K562 (cell line): ENCODE data around the gene PTGES3. TPM values are rescaled to one million over a fixed set of nuclear protein-coding genes. Genes with fewer than 3 reads are reported as not detected.
A peak's percentile ranks its signal among the peaks of the same experiment; 100 is the strongest.

Experiments
- CBX3 ChIP-seq, 2 experiments: IDR thresholded peaks; 1 replicate in 1 of 2; 2 replicates in 1 of 2; pipeline ENCODE4 v1.6.1; 2012; ENCODE audit warnings: inconsistent platforms in 2 of 2, low read length in 2 of 2, borderline replicate concordance in 1 of 2, control low read depth in 1 of 2
- E2F3 ChIP-seq: fragments of 250-450 bp; sonication (Bioruptor Pico); IDR thresholded peaks from 2 replicates; pipeline ENCODE4 v1.4.0; 2020; ENCODE audit warnings: mild to moderate bottlenecking
- ELF1 ChIP-seq: fragments of 200-800 bp; sonication (Bioruptor generic); IDR thresholded peaks from 2 replicates; pipeline ENCODE4 v1.6.1; 2016; ENCODE audit warnings: missing genetic modification characterization, missing compliant biosample characterization
- FOXK2 ChIP-seq, 2 experiments: fragments of 450-650 bp; IDR thresholded peaks in 1 of 2; conservative IDR thresholded peaks in 1 of 2; 2 replicates each; pipeline ENCODE4 v1.6.1; 2016; ENCODE audit warnings: low read depth in 2 of 2, mild to moderate bottlenecking in 1 of 2
- HNRNPUL1 ChIP-seq: fragments of 200-400 bp; formaldehyde crosslinking; IDR thresholded peaks from 2 replicates; pipeline ENCODE4 v1.6.1; 2017; ENCODE audit warnings: low read length
- IFI16 ChIP-seq: fragments of 250-450 bp; sonication (Bioruptor Pico); IDR thresholded peaks from 2 replicates; pipeline ENCODE4 v2.1.2; 2022; ENCODE audit warnings: mild to moderate bottlenecking, inconsistent platforms
- ILF3 ChIP-seq: fragments of 450-650 bp; IDR thresholded peaks from 2 replicates; pipeline ENCODE4 v1.6.1; 2018; ENCODE audit warnings: antibody characterized with exemption, mild to moderate bottlenecking, moderate library complexity, borderline replicate concordance
- MAFG ChIP-seq: fragments of 450-650 bp; conservative IDR thresholded peaks from 2 replicates; pipeline ENCODE4 v1.6.1; 2016; ENCODE audit warnings: missing genetic modification characterization, missing compliant biosample characterization
- NR2C1 ChIP-seq, 2 experiments: fragments of 450-650 bp; IDR thresholded peaks; 2 replicates each; pipeline ENCODE4 v1.6.1; 2017; ENCODE audit warnings: mild to moderate bottlenecking in 2 of 2, antibody characterized with exemption in 1 of 2, inconsistent platforms in 1 of 2, missing compliant biosample characterization in 1 of 2, missing genetic modification characterization in 1 of 2
- SIN3B ChIP-seq: fragments of 450-650 bp; IDR thresholded peaks from 2 replicates; pipeline ENCODE4 v1.6.1; 2017; ENCODE audit warnings: low read depth, mild to moderate bottlenecking, moderate library complexity
- SMAD4 ChIP-seq: fragments of 250-450 bp; sonication (Bioruptor Pico); conservative IDR thresholded peaks from 2 replicates; pipeline ENCODE4 v1.8.0; 2021; ENCODE audit warnings: inconsistent platforms, mild to moderate bottlenecking, moderate library complexity
- SREBF1 ChIP-seq: fragments of 150-350 bp; IDR thresholded peaks from 2 replicates; pipeline ENCODE4 v1.6.1; 2014; ENCODE audit warnings: antibody characterized with exemption, low read depth, low read length, borderline replicate concordance
- ZNF282 ChIP-seq: sonication (generic); formaldehyde crosslinking; IDR thresholded peaks from 2 replicates; pipeline ENCODE4 v1.8.1; 2023; ENCODE audit warnings: missing genetic modification reagents
- ZNF695 ChIP-seq: fragments of 450-650 bp; formaldehyde crosslinking; IDR thresholded peaks from 2 replicates; pipeline ENCODE4 v1.4.0; 2020; ENCODE audit warnings: mild to moderate bottlenecking, moderate library complexity
- polyA plus RNA-seq, 8 experiments: library from polyadenylated mRNA; depleted of rRNA in 4 of 8; stranded (reverse) in 5 of 8; unstranded in 3 of 8; fragments of >200 nt; fragmentation: Nextera tagmentation in 2 of 8; fragmentation: Illumina TruSeq in 1 of 8; extraction: Ambion mirVana in 2 of 8; extraction: Trizol in 1 of 8; gene quantifications; 2 replicates each; pipeline versions ENCODE4 v1.2.1 to v1.2.3, GENCODE V29; 2011 to 2014; ENCODE audit warnings: inconsistent platforms in 1 of 8, missing spikeins in 1 of 8
- total RNA-seq, 7 experiments: library from RNA; depleted of rRNA in 6 of 7; stranded (reverse); fragments of >200 nt in 6 of 7; fragmentation: Illumina TruSeq in 2 of 7; extraction: Trizol in 2 of 7; gene quantifications; 2 replicates each; pipeline versions ENCODE4 v1.2.1 to v1.2.3, GENCODE V29; 2011 to 2021; ENCODE audit warnings: low replicate concordance in 1 of 7
- TF ChIP-seq, protein P1 (sequence below): sonication (generic); formaldehyde crosslinking; IDR thresholded peaks from 2 replicates; pipeline ENCODE4 v1.8.1; 2023; ENCODE audit warnings: mild to moderate bottlenecking, missing genetic modification reagents, moderate library complexity
- TF ChIP-seq, protein P2 (sequence below): fragments of 450-650 bp; IDR thresholded peaks from 2 replicates; pipeline ENCODE4 v1.6.1; 2014; ENCODE audit warnings: low read depth, mild to moderate bottlenecking, moderate library complexity, borderline replicate concordance
- TF ChIP-seq, protein P3 (sequence below): fragments of 250-450 bp; sonication (Bioruptor Pico); IDR thresholded peaks from 2 replicates; pipeline ENCODE4 v1.8.0; 2022; ENCODE audit warnings: moderate library complexity, mild to moderate bottlenecking, inconsistent platforms
- TF ChIP-seq, protein P4 (sequence below): fragments of 250-450 bp; sonication (Bioruptor Pico); IDR thresholded peaks from 2 replicates; pipeline ENCODE4 v1.5.0; 2022; ENCODE audit warnings: mild to moderate bottlenecking
- TF ChIP-seq, protein P5 (sequence below): fragments of 250-450 bp; sonication (Bioruptor Pico); IDR thresholded peaks from 2 replicates; pipeline ENCODE4 v1.4.0; 2020; ENCODE audit warnings: mild to moderate bottlenecking

The PTGES3 gene
- total and polyA plus RNA-seq, 9 of the 15 experiments (the other 6 are each of a cell fraction or from before 2014, with no cell fraction given) = 163 to 501 (median 213) TPM

DNA sequence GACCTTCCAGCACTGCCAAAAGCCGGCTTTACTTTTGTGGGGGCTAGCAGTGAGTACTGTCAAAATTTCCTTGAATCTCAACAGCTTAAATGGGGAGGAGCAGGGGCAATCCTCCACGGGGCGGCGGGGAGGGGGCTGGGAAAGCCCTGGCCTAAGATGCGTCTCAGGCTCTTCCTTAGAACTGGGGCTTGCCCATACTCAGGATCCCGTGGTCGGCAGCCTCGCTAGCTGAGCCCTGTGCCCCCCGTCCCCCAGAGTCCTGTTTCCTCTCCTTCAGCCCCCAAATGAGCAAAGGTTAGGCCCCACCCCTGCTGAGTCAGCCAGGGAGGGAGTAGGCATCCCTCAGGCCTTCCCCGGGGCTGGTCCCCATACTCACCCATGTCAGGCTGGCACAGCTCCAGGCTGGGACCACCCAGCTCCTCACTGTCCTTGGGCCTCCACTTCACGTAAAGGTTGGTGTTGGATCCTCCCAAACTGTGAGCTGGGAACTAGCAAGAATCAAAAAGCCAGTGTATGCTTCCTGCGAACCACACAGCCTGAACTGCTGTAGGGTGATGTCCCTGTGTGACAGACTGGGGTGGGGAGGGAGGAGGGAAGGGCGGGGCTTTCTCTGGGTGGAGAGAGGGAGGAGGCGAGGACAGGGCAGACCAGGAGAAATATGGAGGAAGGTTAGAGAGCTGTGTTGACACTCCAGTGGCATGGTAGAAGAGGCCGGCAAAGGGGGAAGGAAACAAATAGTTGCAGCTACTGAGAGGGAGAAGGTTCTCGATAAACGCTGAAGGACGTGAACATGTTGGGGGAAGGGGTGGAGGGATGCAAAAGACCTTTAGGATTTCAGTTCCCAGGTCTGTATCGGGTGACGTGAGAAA, 52.0 kb downstream of the PTGES3 start (continued):
- TF ChIP-seq SREBF1 (0 out of 2 replicates have a peak, but pooled peaks have one; percentile 2), NR2C1 (IDR thresholded peaks at IDR 0.05) (no peak), NR2C1 (tag; IDR thresholded peaks at IDR 0.05) (no peak), ZNF695 (no peak), IFI16 (CRISPR knock-in tag) (no peak), ZNF282 (CRISPR knock-in tag) (no peak), HNRNPUL1 (no peak), ELF1 (tag) (0 out of 2 replicates have a peak, but pooled peaks have one; percentile 39), FOXK2 (conservative IDR thresholded peaks at IDR 0.05 in 1 of 2, IDR thresholded peaks at IDR 0.05 in 1 of 2; ENCODE audit: low read depth in 2 of 2) (peak; percentile 76 to 89), SIN3B (no peak), MAFG (tag) (peak; percentile 67), SMAD4 (no peak), E2F3 (CRISPR knock-in tag) (no peak), ILF3 (no peak), CBX3 (IDR thresholded peaks at IDR 0.05; ENCODE audit: borderline replicate concordance in 1 of 2, low read length in 2 of 2) (no peak; a peak in 1 of 3 replicates)
- TF ChIP-seq, protein P1, sequence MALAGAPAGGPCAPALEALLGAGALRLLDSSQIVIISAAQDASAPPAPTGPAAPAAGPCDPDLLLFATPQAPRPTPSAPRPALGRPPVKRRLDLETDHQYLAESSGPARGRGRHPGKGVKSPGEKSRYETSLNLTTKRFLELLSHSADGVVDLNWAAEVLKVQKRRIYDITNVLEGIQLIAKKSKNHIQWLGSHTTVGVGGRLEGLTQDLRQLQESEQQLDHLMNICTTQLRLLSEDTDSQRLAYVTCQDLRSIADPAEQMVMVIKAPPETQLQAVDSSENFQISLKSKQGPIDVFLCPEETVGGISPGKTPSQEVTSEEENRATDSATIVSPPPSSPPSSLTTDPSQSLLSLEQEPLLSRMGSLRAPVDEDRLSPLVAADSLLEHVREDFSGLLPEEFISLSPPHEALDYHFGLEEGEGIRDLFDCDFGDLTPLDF (CRISPR knock-in tag) = peak; percentile 49; the same call in 1 of the 2 replicates
- TF ChIP-seq, protein P2, sequence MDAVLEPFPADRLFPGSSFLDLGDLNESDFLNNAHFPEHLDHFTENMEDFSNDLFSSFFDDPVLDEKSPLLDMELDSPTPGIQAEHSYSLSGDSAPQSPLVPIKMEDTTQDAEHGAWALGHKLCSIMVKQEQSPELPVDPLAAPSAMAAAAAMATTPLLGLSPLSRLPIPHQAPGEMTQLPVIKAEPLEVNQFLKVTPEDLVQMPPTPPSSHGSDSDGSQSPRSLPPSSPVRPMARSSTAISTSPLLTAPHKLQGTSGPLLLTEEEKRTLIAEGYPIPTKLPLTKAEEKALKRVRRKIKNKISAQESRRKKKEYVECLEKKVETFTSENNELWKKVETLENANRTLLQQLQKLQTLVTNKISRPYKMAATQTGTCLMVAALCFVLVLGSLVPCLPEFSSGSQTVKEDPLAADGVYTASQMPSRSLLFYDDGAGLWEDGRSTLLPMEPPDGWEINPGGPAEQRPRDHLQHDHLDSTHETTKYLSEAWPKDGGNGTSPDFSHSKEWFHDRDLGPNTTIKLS = no peak
- TF ChIP-seq, protein P3, sequence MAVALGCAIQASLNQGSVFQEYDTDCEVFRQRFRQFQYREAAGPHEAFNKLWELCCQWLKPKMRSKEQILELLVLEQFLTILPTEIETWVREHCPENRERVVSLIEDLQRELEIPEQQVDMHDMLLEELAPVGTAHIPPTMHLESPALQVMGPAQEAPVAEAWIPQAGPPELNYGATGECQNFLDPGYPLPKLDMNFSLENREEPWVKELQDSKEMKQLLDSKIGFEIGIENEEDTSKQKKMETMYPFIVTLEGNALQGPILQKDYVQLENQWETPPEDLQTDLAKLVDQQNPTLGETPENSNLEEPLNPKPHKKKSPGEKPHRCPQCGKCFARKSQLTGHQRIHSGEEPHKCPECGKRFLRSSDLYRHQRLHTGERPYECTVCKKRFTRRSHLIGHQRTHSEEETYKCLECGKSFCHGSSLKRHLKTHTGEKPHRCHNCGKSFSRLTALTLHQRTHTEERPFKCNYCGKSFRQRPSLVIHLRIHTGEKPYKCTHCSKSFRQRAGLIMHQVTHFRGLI (CRISPR knock-in tag) = no peak
- TF ChIP-seq, protein P4, sequence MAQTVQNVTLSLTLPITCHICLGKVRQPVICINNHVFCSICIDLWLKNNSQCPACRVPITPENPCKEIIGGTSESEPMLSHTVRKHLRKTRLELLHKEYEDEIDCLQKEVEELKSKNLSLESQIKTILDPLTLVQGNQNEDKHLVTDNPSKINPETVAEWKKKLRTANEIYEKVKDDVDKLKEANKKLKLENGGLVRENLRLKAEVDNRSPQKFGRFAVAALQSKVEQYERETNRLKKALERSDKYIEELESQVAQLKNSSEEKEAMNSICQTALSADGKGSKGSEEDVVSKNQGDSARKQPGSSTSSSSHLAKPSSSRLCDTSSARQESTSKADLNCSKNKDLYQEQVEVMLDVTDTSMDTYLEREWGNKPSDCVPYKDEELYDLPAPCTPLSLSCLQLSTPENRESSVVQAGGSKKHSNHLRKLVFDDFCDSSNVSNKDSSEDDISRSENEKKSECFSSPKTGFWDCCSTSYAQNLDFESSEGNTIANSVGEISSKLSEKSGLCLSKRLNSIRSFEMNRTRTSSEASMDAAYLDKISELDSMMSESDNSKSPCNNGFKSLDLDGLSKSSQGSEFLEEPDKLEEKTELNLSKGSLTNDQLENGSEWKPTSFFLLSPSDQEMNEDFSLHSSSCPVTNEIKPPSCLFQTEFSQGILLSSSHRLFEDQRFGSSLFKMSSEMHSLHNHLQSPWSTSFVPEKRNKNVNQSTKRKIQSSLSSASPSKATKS (CRISPR knock-in tag) = no peak
- TF ChIP-seq, protein P5, sequence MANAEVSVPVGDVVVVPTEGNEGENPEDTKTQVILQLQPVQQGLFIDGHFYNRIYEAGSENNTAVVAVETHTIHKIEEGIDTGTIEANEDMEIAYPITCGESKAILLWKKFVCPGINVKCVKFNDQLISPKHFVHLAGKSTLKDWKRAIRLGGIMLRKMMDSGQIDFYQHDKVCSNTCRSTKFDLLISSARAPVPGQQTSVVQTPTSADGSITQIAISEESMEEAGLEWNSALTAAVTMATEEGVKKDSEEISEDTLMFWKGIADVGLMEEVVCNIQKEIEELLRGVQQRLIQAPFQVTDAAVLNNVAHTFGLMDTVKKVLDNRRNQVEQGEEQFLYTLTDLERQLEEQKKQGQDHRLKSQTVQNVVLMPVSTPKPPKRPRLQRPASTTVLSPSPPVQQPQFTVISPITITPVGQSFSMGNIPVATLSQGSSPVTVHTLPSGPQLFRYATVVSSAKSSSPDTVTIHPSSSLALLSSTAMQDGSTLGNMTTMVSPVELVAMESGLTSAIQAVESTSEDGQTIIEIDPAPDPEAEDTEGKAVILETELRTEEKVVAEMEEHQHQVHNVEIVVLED (CRISPR knock-in tag) = no peak
